ELR (cell line): ENCODE results near the gene HYAL3.
A peak's percentile ranks its signal among the peaks of the same experiment; 100 is the strongest.
"Not testable (repeated sequence)": the region's sequence is repeated elsewhere in the genome, so short reads cannot be mapped to it uniquely, and the experiment has no call there.

Experiments used
- DNase-seq: peaks from one replicate; pipeline ENCODE4 v3.0.0-alpha.2; 2015; ENCODE audit warnings: low read depth

The HYAL3 gene

DNA sequence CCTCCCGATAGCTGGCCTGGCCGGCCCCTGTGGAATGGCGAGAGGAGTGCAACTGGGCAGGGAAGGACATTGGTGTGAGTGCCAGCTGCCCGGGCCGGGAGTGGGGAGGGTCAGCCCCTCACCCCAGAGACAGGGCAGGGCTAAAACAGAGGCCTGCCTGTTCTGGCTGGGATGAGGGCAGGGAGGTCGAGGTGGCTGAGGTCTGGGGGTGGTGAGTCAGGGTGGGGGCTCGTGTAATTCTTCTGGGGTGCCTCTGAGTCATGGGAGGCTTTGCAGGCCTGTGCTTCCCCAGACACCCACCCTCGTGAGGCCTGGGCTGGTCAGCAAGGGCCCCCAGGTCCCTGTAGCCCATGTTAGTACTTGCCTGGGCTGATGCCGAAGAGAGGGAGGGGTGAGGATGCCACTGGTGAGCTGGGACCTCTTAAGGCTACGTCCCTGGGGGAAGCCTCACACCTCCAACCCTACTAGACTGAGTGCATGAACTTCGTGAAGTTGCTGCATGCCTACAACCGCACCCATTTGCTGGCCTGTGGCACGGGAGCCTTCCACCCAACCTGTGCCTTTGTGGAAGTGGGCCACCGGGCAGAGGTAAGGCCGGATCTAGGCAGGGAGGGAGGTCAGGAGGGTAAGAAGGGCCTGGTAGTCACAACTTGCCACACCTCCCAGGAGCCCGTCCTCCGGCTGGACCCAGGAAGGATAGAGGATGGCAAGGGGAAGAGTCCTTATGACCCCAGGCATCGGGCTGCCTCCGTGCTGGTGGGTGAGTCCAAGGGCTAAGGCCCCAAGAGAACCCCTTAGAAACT, 28.6 kb downstream of the HYAL3 start:
- DNase-seq, result peak; percentile 70

DNA sequence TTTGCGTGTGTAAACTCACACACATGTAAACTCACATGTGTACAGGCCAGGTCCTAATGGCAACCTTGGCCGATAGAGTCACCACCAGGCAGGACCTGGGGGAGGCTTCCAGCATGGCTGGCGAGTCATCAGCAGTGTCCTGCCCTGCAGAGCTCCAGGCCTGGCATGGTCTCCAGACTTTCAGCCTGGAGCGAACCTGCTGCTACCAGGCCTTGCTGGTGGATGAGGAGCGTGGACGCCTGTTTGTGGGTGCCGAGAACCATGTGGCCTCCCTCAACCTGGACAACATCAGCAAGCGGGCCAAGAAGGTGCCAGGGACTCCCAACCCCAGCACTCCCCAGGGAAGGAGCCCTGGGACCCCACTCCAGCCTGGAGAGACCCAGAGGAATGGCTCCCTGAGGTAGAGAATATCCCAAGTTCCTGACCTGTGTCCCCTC, 29.2 kb downstream of the HYAL3 start:
- DNase-seq, result peak; percentile 80

DNA sequence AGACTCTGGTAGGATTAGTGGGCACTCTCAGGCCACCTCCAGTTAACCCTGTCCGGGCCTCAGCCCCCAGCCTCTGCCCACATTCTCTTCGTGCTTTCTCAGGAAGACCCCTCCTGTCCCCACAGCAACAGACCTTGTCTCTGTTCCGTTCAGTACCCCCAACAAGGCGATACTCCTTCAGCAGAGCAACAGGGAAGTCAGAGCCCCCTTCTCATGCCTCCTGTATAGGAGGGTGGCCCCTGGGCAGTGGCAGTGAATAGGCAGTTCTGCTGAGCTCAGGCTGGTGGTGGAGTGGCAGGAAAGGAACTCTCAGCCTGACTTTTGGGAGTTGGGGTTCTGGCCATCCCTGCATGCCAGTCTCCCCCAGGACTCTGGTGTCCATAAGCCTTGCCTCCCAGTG, 29.7 kb downstream of the HYAL3 start:
- no peak for DNase-seq

DNA sequence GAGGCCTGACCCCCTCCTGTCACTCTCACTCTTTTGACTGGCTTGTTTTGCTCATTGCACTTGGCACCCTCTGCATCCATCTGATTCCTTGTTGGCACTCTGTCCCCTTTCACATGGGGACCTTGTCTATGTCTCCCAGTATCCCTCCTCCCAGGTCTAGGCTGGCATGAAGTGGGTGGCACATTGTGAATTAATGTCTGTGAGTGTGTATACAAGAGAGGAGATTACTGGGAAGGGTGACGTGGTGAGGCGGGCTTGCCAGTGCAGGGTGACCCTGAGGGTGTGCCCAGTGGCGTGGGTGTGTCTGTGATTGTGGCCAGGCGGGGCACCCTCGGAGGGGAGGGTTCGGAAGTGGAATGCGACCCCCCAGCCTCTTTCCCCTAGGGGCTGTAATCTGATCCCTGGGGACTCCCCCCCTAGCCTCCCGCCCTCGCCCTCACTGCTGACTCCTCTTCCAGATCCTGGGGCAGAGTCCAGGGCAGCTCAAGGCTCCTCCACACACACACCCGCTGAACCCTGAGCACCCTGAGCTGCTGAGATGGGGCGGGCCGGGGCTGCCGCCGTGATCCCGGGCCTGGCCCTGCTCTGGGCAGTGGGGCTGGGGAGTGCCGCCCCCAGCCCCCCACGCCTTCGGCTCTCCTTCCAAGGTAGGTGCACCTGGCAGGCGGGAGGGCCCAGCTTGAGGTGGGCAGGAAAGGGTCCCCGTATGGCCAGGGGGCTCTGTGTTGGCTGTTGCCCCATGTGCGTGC, 30.3 kb downstream of the HYAL3 start, which contains the start of gene SEMA3B:
SEMA3B (plus strand) TSS at position 445 of the 749 bp plus-strand sequence; CDS start at position 539, 94 bp downstream.
- DNase-seq, result peak; percentile 62

DNA sequence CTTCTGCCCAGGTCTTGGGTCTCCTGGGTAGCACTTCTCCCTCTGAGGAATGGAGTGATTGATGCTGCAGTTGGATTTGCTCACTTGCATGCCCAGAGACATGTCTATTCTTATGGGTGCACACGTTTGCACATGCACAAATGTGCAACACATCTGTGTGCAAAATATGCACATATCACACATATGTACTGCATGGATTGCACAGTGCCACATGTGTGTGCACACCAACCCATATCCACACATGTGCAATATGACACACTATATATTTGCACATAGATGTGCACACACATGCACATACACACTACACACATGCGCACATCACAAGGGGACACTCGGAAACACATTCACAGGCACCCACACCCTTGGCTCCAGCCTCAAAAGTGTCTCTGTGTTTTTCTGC, 30.9 kb downstream of the HYAL3 start:
- no peak for DNase-seq

DNA sequence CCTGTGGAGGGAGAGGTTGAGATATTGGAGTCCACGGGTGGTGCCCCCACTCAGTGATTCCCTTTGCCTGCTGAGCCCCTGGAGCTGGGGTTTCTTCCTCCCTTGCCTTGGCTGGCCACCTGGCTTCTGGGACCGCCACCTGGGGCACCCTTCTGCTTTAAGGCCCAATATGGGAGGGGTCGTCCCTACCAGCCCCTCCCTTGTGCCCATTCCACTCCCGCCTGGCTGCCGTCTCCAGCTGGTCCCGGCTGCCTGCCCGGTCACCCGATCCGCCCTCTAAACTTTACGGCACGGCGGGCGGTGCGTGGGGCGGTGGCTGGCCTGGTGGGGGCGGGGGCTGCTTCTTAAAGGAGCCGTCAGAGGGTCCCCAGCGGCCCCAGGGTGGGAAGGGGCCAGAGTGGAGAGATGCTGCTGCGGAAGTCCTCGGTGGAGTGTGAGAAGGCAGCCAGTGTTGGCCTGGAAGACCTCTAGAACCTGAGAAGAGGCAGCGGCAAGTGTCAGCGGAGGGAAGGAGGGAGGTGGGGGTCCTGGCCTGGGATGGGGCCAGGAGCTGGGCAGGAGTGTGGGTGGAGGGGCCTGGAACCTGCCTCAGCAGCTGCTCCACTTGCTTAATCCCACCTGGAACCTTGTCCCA, 31.8 kb downstream of the HYAL3 start:
- no peak for DNase-seq

DNA sequence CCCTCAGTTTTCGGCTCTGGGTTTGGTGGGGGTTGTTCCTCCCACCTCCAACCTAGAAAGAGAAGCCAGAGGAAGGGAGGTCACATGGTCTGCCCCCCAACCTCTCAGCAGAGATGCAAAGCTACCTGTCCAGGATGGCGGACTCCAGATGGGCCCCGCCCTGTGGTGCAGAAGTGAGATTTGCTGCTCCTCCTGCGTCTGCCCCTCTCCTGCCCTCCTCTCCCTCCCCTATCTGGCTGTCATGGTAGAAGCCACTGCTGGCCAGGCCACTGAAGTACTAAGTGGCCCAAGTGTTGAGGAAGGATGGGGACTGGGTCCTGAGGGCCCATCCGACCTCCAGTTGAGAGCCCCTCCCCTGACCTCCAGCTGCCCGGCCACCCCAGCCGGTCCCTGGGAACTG, 32.4 kb downstream of the HYAL3 start:
- no peak for DNase-seq

DNA sequence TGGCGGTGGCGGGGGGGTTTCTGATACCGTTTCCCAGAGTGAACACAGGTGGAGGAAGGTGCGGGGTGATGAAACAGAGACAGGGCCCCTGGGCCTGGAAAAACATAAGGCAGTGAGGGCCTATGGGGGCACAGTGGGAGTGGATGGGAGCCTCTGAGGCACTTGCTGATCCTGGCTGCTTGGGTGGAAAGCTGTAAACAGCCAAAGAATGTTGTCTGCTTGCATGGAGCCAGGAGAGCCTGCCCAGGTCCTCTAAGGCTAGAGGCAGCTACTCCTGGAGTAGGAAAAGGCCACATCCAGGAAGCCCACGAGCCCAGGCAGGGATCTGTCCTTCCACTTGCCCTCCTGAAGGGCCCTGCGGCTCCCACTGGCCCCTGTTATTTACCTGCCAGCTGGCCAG, 33.2 kb downstream of the HYAL3 start:
- no peak for DNase-seq

DNA sequence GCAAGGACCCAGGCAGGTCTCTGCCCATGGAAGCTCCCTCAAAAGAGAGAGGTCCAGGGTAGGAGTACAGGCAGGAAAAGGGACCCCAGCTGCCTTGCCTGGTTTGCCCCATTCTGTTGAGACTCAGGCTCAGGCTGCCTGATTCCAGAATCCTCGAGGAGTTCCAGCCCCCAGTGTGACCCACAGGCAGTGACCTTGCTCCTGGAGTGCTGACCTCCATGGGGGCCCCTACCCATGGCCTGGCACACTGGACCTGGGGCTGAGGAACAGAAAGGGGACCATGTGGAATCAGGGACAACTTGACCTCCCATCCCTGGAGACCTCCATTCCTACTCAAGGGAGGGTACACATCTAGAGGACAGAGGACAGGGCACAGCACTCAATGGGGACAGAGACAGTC, 33.6 kb downstream of the HYAL3 start:
- DNase-seq, result no peak

DNA sequence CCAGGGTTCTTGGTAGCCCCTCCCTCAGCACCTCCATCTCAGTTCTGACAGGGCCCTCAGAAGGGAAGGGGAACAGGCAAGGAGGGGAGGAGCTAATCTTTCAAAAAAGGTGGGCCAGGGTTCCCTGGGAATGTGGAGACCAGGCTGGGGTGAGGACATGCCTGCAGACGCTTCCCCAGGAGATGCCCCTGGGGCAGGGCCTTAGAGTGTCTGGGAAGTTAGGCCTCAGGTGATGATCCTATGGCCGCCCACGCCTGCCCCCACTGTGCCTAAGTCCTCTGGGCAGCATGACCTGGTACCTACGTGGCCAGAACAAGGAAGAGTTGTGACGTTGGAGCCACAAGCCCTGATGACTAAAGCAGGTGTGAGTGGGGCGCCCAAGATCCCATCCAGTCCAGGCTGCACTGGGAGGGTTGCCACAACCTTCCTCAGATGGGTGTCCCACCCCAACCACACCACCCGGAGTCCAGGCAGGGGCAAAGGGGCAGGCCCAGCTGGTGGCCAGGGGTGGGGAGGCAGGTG, 34.2 kb downstream of the HYAL3 start:
- peak; percentile 41 for DNase-seq

DNA sequence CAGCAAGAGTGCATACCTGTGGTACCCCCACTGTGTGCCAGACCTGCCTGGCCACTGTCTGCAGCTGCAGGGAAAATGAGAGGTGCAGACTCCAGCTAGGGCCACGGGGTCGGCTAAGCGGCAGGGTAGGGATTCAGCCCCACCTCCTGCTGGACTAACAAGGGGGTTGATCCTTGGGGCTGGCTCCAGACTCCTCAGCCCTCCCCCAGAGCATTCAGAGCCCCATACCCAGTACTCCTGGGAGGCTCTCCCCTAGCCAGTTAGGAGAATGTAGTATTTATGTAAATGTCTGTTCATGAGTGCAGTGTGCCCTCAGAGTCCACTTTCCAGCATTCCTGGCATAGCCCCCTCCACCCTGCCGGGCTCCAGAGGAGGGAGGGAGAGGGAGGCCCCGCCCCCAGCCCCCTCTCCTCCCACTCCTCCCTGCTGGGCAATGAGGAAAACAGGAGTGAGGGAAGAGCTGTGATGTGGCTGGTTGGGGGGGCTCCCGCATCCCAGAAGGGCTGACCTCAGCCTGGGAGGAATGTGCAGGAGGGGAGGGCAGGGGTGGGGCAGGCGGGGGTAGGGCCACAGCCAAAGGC, 34.7 kb downstream of the HYAL3 start:
- peak; percentile 83 for DNase-seq

DNA sequence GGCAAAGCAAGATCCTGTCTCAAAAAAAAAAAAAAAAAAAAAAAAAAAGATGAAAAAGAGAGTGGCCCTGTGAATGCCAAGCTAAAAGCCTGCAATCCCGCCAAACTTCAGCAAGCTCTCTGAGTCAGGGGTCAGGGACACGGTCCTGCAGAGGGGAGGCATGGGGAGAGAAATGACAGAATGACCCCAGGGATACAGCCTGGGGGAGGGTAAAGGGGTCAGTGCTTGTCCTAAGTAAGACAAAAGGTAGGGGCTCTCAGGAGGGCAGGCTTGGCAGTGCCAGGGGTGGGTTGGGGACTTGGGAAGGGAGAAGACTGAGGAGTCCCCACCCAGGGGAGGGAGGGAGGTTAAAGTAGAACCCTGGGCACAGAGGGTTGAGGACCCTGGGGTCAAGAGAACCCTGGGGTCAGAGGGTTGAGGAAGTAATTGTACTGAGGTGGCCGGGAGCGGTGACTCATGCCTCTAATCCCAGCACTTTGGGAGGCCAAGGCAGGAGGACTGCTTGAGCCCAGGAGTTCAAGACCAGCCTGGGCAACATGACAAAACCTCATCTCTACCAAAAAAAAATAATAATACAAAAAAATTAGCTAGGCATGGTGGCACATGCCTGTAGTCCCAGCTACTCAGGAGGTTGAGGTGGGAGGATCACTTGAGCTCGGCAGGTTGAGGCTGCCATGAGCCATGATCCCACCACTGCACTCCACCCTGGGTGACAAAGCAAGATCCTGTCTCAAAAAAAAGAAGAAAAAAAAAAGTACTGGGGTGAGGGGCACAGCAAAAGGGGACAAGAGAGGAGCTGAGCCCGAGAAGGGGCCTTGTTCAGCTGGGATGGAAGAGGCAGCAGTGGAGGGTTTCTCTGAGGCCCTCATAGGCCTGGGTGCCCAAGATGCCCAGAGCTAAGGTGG, 35.5 kb downstream of the HYAL3 start:
- DNase-seq, result peak; percentile 51

DNA sequence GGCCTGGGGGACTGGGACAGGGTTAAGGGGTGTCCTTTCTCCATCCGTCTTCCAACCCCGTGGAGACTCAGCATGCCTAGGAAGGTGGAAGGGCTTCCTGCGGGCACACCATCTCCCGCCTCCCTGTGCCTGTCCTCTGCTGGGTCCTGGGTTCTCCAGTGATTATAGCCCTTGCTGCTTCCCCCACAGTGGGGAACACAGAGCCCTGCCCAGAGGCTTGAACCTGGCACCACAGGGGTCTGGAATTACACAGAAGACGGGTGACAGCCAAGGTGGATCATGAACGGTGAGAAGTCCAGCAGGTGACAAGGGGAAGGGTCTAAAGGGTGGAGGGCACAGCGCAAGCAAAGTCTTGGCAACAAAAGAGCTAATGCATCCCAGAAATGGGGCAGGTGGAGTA, 36.4 kb downstream of the HYAL3 start:
- no peak for DNase-seq

DNA sequence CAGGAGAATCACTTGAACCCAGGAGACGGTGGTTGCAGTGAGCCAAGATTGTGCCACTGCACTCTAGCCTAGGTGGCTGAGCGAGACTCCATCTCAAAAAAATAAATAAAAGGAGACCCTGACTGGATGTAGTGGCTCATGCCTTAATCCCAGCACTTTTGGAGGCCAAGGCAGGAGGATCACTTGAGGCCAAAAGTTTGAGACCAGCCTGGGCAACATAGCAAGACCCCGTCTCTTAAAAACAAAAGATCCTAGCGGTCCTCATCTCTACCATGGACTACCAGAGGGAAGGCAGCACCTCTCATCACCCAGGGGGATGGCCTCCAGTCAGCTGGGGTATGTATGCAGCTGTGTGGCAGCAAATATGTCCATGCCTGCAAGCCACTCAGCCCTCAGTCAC, 37.0 kb downstream of the HYAL3 start:
- not testable (repeated sequence) for DNase-seq

DNA sequence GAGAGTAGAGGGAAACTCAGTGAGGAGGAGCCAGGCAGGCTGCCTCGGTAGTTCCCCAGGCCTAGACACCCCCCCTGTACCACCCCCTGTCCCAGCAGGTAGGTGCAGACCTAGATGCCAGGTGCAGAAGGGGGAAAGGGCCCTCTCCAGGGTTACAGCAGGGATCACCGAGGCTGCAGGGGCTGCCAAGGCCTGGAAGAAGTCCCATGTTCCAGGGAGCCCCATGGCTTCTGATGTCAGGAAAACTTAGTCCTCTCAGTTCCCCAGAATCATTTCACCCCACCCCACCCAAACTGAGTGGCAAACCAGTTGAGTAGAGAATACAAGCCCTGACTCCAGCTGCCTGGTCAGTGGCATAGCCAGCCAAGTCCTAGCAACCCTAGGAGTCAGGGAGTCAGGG, 37.7 kb downstream of the HYAL3 start:
- no peak for DNase-seq

DNA sequence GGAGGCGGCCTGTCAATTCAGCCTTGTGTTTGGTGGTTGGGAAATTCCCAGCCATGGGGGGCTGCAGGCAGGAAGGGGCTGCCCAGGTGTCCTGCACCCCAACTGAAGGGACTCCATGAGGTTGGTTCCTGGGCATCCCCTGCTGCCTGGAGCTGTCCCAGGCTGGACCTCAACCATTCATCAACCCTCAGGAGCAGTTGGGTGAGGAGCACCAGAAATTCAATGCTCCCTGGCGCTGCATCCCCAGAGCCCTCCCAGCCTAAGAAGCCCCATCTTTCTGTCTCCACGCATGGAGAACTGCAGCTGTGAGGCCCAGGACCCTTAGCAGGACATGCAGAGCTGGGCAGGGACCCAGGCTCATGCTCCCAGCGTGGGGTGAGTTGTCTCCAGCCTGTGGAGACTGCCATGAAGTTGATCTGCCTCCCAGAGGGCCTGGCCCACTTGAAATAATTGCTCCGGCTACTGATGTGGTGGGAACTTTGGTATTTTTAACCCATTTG, 38.2 kb downstream of the HYAL3 start:
- no peak for DNase-seq

DNA sequence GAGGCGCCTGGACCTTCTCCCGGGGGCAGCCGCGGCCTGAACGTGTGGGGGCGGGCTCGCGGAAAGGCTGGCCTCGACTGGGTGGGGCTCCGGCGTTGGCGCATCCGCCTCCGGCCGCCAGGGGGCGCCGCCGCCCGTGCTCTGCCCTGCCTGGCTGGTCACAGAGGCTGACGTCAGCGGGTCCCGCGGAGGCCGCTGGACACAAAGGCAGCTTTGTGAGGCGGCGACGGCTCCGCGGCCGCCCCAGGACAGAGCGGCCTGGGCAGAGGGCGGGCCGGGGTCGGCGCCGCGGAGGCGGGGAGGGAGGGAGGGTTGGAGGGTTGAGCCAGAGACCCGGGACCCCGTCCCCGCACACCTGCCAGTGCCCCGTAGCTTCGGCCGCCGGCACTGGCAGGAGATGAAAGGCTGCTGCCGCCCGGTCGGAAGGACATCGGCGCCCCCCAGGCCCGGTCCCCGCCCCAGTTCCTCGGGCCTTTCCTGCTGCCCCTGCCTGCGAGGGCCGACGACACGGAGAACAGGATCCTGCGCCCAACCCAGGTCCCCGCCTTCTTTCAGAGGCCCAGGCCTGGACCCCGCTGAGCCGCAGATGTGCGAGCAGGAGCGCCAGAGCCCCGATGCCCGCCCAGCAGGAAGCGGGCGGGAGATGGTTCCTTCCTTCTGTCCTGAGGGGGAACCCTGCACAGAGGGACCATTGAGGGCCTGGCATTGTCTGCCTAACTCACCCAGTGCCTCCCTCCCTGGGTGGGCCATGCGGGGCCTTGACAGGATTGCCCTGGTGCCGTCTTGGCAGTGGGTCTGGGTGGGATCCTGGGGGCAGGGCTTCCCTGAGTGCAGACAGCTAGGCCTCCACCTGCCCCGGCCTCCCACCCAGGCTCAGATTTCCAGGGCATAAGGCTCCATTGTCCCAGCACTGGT, 38.9 kb downstream of the HYAL3 start:
- peak; percentile 88 for DNase-seq

DNA sequence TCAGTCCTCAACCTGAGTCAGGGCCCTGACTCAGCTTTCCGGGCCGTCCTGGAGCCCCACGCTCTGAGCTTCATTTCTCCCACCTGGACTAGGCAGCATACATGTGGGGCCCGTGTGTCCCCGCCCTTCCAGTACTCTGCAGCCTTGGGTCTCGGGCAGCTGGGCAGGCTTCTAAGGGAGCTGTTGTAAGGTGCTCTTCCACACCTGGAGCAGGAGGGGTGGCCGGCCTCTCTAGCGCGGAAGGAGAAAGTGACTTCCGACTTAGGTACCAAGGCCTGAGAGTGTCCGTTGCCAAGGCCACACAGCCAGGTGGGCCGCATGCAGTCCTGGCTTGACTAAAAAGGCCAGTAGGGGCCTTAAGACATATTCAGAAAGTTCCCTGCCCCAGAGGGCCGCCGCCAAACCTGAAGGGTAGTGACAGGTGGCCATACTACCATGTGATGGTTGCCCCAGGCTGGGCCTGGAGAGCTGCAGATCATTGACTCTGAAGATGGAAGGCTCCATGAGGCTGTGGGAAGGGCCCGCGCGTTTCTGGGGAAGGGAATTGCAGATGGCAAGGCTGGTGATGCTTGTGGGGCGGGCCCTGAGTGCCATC, 39.7 kb downstream of the HYAL3 start:
- no peak for DNase-seq

DNA sequence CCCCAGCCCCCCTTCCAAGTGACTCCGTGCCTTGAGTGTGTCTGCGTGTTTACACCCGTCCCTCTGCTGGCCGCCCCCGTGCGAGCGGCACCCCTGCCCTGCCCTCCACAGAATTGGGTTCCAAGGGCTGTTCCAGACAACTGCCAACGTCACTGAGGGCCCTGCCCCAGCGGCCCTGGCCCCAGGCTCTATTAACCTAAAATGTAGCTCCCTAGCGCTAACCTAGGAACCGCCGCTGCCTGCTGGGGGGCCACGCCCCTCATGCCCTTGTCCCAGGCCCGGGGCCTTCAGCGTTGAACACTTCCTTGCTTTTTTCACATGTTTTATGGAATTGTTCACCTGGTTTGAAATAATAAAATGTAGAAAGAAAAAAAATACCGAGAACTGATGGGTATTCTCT, 40.2 kb downstream of the HYAL3 start:
- no peak for DNase-seq
